Measurements from ENCODE around the gene SLC4A4. TPM values are rescaled to one million over a fixed set of nuclear protein-coding genes. Genes with fewer than 3 reads are reported as not detected.

SLC4A4 gene
- total RNA-seq, 1 donor: 13.0 TPM

- Histone ChIP-seq H3K27me3 (ENCODE audit: insufficient read depth, low read length) (no peaks in the 10 kb centered on the region), H3K4me1 (ENCODE audit: insufficient read depth, low read length) (peaks cover 9% of the 10 kb centered on the region), H2AFZ (ENCODE audit: low read length) (no peak overlapping the region), H3K36me3 (ENCODE audit: insufficient read depth, low read length) (peaks cover 11% of the 10 kb centered on the region), H3K27ac (ENCODE audit: low read depth, low read length) (no peak overlapping the region), H3K4me3 (ENCODE audit: insufficient read depth, low read length) (no peak overlapping the region), H3K9me3 (ENCODE audit: low read depth, low read length) (no peaks in the 10 kb centered on the region), H4K20me1 (ENCODE audit: insufficient read depth, low read length) (no peaks in the 10 kb centered on the region), H3K79me2 (ENCODE audit: insufficient read depth, low read length) (no peaks in the 10 kb centered on the region), H3K4me2 (ENCODE audit: insufficient read depth, low read length) (no peak overlapping the region)
- TF ChIP-seq CTCF (IDR thresholded peaks at IDR 0.05; ENCODE audit: extremely low read depth, low read depth, low read length): no peak
- DNase-seq (ENCODE audit: insufficient read length, low spot score, missing footprints): no peak
Observed at GRCh38 chr4:71461422-71461821, 122.6 kb downstream of the SLC4A4 start.

GRCh38 chr4:71466775-71467174 lies 128.0 kb downstream of the SLC4A4 start:
- H3K27ac ChIP-seq (ENCODE audit: low read depth, low read length): no peak overlapping the region
- no peaks in the 10 kb centered on the region for H4K20me1 ChIP-seq (ENCODE audit: insufficient read depth, low read length)
- H3K4me2 ChIP-seq (ENCODE audit: insufficient read depth, low read length): no peak overlapping the region
- no peaks in the 10 kb centered on the region for H3K9me3 ChIP-seq (ENCODE audit: low read depth, low read length)
- H3K4me1 ChIP-seq (ENCODE audit: insufficient read depth, low read length): peaks cover 3% of the 10 kb centered on the region
- peaks cover 11% of the 10 kb centered on the region for H3K36me3 ChIP-seq (ENCODE audit: insufficient read depth, low read length)
- H2AFZ ChIP-seq (ENCODE audit: low read length): no peak overlapping the region
- no peak overlapping the region for H3K4me3 ChIP-seq (ENCODE audit: insufficient read depth, low read length)
- H3K27me3 ChIP-seq (ENCODE audit: insufficient read depth, low read length): no peaks in the 10 kb centered on the region
- no peak for DNase-seq (ENCODE audit: insufficient read length, low spot score, missing footprints)
- no peaks in the 10 kb centered on the region for H3K79me2 ChIP-seq (ENCODE audit: insufficient read depth, low read length)
- no peak for TF ChIP-seq CTCF (IDR thresholded peaks at IDR 0.05; ENCODE audit: extremely low read depth, low read depth, low read length)

DNA sequence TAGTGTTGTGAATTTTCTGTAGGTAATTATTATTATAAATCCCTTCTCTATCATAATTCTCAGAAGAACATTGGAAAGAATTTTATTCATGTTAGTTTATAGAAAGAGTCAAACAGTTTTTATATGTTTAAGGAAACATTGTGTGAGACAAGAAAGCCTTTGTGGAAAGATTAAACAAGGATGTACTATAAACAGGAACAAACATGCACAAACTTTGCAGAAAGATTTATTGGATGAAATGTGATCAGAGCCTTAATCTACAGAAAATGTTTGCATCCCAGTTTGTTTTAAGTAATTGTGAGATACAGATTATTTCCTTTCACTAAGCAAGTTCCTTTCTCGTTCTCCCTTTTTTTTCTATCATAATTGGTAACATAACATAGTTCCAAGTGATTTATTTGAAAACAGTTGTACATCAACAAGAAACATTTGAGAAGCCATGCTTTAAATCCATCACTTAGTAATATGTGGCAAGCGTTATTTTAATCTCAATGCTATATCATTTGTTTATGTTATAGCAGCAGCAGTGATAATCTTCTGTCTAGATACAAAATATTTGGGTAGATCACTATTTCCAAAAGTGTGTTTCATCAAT lies 129.4 kb downstream of the SLC4A4 start:
- no peak for TF ChIP-seq CTCF (IDR thresholded peaks at IDR 0.05; ENCODE audit: extremely low read depth, low read depth, low read length)
- no peak overlapping the region for H2AFZ ChIP-seq (ENCODE audit: low read length)

GRCh38 chr4:71469541-71469940 lies 130.7 kb downstream of the SLC4A4 start:
- H3K27me3 ChIP-seq (ENCODE audit: insufficient read depth, low read length): no peaks in the 10 kb centered on the region
- peaks cover 24% of the 10 kb centered on the region for H3K4me1 ChIP-seq (ENCODE audit: insufficient read depth, low read length)
- H3K4me2 ChIP-seq (ENCODE audit: insufficient read depth, low read length): no peak overlapping the region
- no peak overlapping the region for H2AFZ ChIP-seq (ENCODE audit: low read length)
- H3K27ac ChIP-seq (ENCODE audit: low read depth, low read length): no peak overlapping the region
- no peaks in the 10 kb centered on the region for H3K79me2 ChIP-seq (ENCODE audit: insufficient read depth, low read length)
- no peaks in the 10 kb centered on the region for H3K9me3 ChIP-seq (ENCODE audit: low read depth, low read length)
- no peak for DNase-seq (ENCODE audit: insufficient read length, low spot score, missing footprints)
- no peaks in the 10 kb centered on the region for H4K20me1 ChIP-seq (ENCODE audit: insufficient read depth, low read length)
- no peak overlapping the region for H3K4me3 ChIP-seq (ENCODE audit: insufficient read depth, low read length)
- TF ChIP-seq CTCF (IDR thresholded peaks at IDR 0.05; ENCODE audit: extremely low read depth, low read depth, low read length): no peak
- peaks cover 7% of the 10 kb centered on the region for H3K36me3 ChIP-seq (ENCODE audit: insufficient read depth, low read length)

More for the DNA sequence above, 129.4 kb downstream of the SLC4A4 start:
- H4K20me1 ChIP-seq (ENCODE audit: insufficient read depth, low read length): no peaks in the 10 kb centered on the region
- no peak overlapping the region for H3K4me3 ChIP-seq (ENCODE audit: insufficient read depth, low read length)
- H3K27me3 ChIP-seq (ENCODE audit: insufficient read depth, low read length): no peaks in the 10 kb centered on the region
- peaks cover 12% of the 10 kb centered on the region for H3K4me1 ChIP-seq (ENCODE audit: insufficient read depth, low read length)
- no peak overlapping the region for H3K27ac ChIP-seq (ENCODE audit: low read depth, low read length)
- H3K9me3 ChIP-seq (ENCODE audit: low read depth, low read length): no peaks in the 10 kb centered on the region
- peaks cover 7% of the 10 kb centered on the region for H3K36me3 ChIP-seq (ENCODE audit: insufficient read depth, low read length)
- H3K79me2 ChIP-seq (ENCODE audit: insufficient read depth, low read length): no peaks in the 10 kb centered on the region
- H3K4me2 ChIP-seq (ENCODE audit: insufficient read depth, low read length): no peak overlapping the region
- no peak for DNase-seq (ENCODE audit: insufficient read length, low spot score, missing footprints)
